Keratinocyte (primary cell): Measurements from ENCODE around the gene CEP131. TPM values are rescaled to one million over a fixed set of nuclear protein-coding genes. Genes with fewer than 3 reads are reported as not detected.

ENCODE experiments used
- DNase-seq: peaks from one replicate; pipeline ENCODE4 v3.0.0-alpha.2; 2011; ENCODE audit warnings: low read depth, missing footprints, low spot score
- FAIRE-seq: peaks from 2 replicates; lab custom pipeline; 2011; peaks lifted over from hg19 to GRCh38; lab: Jason Lieb, UNC
- H2AFZ ChIP-seq: 2 replicates; pipeline ENCODE4 v1.6.0; 2012; ENCODE audit warnings: low read length, control low read depth, inconsistent platforms; ENCODE audit not compliant: control insufficient read depth
- H3K27ac ChIP-seq: 2 replicates; pipeline ENCODE4 v1.5.1; 2011; ENCODE audit warnings: low read length; ENCODE audit not compliant: control insufficient read depth, insufficient read depth
- H3K27me3 ChIP-seq: 3 replicates; pipeline ENCODE4 v1.6.0; 2011; ENCODE audit warnings: low read length; ENCODE audit not compliant: control insufficient read depth, insufficient read depth; ENCODE audit errors: extremely low read depth
- H3K36me3 ChIP-seq, 2 experiments: 2 replicates in 1 of 2; 3 replicates in 1 of 2; pipeline ENCODE4 v1.5.1; 2011; ENCODE audit warnings: low read length in 2 of 2, mild to moderate bottlenecking in 1 of 2; ENCODE audit not compliant: control insufficient read depth in 2 of 2, insufficient read depth in 2 of 2; ENCODE audit errors: extremely low read depth in 1 of 2
- H3K4me1 ChIP-seq: 3 replicates; pipeline ENCODE4 v1.5.1; 2011; ENCODE audit warnings: low read length; ENCODE audit not compliant: control insufficient read depth, insufficient read depth; ENCODE audit errors: extremely low read depth
- H3K4me2 ChIP-seq: 3 replicates; pipeline ENCODE4 v1.6.0; 2011; ENCODE audit warnings: low read depth, low read length; ENCODE audit not compliant: control insufficient read depth, insufficient read depth; ENCODE audit errors: extremely low read depth
- H3K4me3 ChIP-seq, 3 experiments: fragments of 200-600 bp in 1 of 3; sonication (generic) in 1 of 3; 2 replicates in 2 of 3; 3 replicates in 1 of 3; pipeline ENCODE4 v1.5.1; 2011 to 2016; ENCODE audit warnings: low read length in 3 of 3, mild to moderate bottlenecking in 3 of 3, control low read depth in 2 of 3, inconsistent platforms in 1 of 3, low read depth in 1 of 3, mixed read lengths in 1 of 3, mixed run types in 1 of 3, moderate library complexity in 1 of 3; ENCODE audit not compliant: control insufficient read depth in 2 of 3, insufficient read depth in 2 of 3; ENCODE audit errors: extremely low read depth in 1 of 3
- H3K79me2 ChIP-seq: 2 replicates; pipeline ENCODE4 v1.6.0; 2012; ENCODE audit warnings: low read length; ENCODE audit not compliant: control insufficient read depth, insufficient read depth
- H3K9ac ChIP-seq: 3 replicates; pipeline ENCODE4 v1.6.0; 2011; ENCODE audit warnings: low read length; ENCODE audit not compliant: control insufficient read depth, insufficient read depth; ENCODE audit errors: extremely low read depth
- H3K9me1 ChIP-seq: 3 replicates; pipeline ENCODE4 v1.6.0; 2011; ENCODE audit warnings: low read length; ENCODE audit not compliant: control insufficient read depth, insufficient read depth; ENCODE audit errors: extremely low read depth
- H3K9me3 ChIP-seq: 2 replicates; pipeline ENCODE4 v1.5.1; 2012; ENCODE audit warnings: low read depth, low read length; ENCODE audit not compliant: control insufficient read depth
- H4K20me1 ChIP-seq: 3 replicates; pipeline ENCODE4 v1.6.0; 2011; ENCODE audit warnings: low read length; ENCODE audit not compliant: control insufficient read depth, insufficient read depth; ENCODE audit errors: extremely low read depth
- EZH2 ChIP-seq: IDR thresholded peaks from one replicate; pipeline ENCODE4 v1.6.1; 2012; ENCODE audit warnings: inconsistent platforms, mild to moderate bottlenecking, low read length, moderate library complexity
- dilution Hi-C: fragments of 300-500 bp; cut with MboI; formaldehyde crosslinking; loops from one replicate; pipeline ENCODE4 v1.7.0; 2020; ENCODE audit warnings: low sequenced_read_pairs; ENCODE audit not compliant: extremely low pct_ligation_motif_present
- polyA plus RNA-seq, 5 experiments: library from polyadenylated mRNA; depleted of rRNA in 3 of 5; stranded (reverse) in 3 of 5; stranded (forward) in 1 of 5; unstranded in 1 of 5; fragments of >200 nt; gene quantifications; 1 replicate in 1 of 5; 2 replicates in 3 of 5; 3 replicates in 1 of 5; pipeline versions ENCODE4 v1.2.1 to v1.2.3, GENCODE V29; 2011 to 2012; ENCODE audit warnings: missing spikeins in 2 of 5, low read depth in 1 of 5, low replicate concordance in 1 of 5
- TF ChIP-seq, protein P1 (sequence below), 3 experiments: IDR thresholded peaks in 1 of 3; conservative IDR thresholded peaks in 1 of 3; optimal IDR thresholded peaks in 1 of 3; 2 replicates in 2 of 3; 3 replicates in 1 of 3; pipeline versions ENCODE3 to v1.5.1; 2011; ENCODE audit warnings: low read length in 3 of 3, mild to moderate bottlenecking in 3 of 3, moderate library complexity in 2 of 3, control low read depth in 1 of 3, inconsistent platforms in 1 of 3; ENCODE audit not compliant: insufficient read depth in 2 of 3; ENCODE audit errors: extremely low read depth in 1 of 3

CEP131 gene
- polyA plus RNA-seq, 1 donor (not counting 4 experiments of a cell fraction or from before 2014, with no cell fraction given), result 2.6 TPM

- Histone ChIP-seq H2AFZ (no peak overlapping the region), H3K27ac (no peak overlapping the region), H3K4me2 (peak overlapping the region; percentile 96), H3K79me2 (peaks cover 35% of the 10 kb centered on the region), H4K20me1 (no peaks in the 10 kb centered on the region), H3K27me3 (no peaks in the 10 kb centered on the region), H3K9me3 (no peaks in the 10 kb centered on the region), H3K4me1 (peaks cover 19% of the 10 kb centered on the region), H3K4me3 (no peak overlapping the region), H3K9ac (no peak overlapping the region), H3K9me1 (no peaks in the 10 kb centered on the region), H3K36me3 (peaks cover 5 to 6% of the 10 kb centered on the region in 2 experiments)
- no peak for FAIRE-seq
- no peak for DNase-seq
- dilution Hi-C loops, result no loop called here
- no peak for TF ChIP-seq EZH2
- TF ChIP-seq, protein P1, sequence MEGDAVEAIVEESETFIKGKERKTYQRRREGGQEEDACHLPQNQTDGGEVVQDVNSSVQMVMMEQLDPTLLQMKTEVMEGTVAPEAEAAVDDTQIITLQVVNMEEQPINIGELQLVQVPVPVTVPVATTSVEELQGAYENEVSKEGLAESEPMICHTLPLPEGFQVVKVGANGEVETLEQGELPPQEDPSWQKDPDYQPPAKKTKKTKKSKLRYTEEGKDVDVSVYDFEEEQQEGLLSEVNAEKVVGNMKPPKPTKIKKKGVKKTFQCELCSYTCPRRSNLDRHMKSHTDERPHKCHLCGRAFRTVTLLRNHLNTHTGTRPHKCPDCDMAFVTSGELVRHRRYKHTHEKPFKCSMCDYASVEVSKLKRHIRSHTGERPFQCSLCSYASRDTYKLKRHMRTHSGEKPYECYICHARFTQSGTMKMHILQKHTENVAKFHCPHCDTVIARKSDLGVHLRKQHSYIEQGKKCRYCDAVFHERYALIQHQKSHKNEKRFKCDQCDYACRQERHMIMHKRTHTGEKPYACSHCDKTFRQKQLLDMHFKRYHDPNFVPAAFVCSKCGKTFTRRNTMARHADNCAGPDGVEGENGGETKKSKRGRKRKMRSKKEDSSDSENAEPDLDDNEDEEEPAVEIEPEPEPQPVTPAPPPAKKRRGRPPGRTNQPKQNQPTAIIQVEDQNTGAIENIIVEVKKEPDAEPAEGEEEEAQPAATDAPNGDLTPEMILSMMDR (optimal IDR thresholded peaks at IDR 0.05 in 1 of 3, IDR thresholded peaks at IDR 0.05 in 1 of 3, conservative IDR thresholded peaks at IDR 0.05 in 1 of 3; ENCODE audit: extremely low read depth in 1 of 3, insufficient read depth in 2 of 3, low read length in 3 of 3), result no peak
These were observed 18.0 kb upstream of the CEP131 start for GRCh38 chr17:81240761-81241160.

DNA sequence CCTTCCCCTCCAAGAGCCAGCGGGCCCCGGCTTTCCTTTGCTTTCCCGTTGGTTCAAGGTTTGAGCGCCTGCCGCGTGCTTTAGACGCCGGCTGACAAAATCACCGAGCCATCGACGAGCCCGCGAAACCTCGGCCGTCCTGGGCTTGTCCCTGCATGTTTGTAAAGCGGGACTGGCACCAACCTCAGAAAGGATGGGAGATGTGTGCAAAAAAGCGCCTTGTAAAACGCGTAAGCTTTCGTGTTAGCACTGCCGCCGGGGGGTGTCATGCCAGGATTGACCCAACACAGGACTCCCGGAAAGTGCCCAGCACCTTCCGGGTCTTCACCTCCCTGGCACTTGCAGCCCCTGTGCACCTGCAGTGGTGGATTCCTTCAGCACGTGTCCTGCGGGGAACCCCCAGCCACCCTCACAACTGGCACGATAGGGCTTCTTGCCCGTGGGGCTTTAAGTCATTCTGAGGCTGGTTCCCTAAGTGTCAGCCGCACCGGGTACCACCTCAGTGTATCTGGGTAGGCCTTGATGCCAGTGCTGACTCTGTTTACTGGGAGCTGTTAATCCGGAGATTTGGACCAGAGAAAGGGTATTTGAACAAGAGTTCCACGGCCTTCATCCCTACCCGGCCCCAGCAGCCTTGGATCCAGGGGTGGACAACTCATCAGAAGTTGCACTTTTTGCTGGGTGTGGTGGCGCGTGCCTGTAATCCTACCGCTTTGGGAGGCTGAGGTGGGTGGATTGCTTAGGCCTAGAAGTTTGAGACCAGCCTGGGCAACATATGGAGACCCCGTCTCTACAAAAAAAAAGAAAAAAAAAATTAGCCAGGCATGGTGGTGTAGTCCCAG lies 17.2 kb upstream of the CEP131 start:
- FAIRE-seq (no peak), DNase-seq (peak; percentile 33)
- H3K27me3 ChIP-seq, result no peaks in the 10 kb centered on the region
- H3K9me3 ChIP-seq, result no peaks in the 10 kb centered on the region
- H3K79me2 ChIP-seq, result peaks cover 35% of the 10 kb centered on the region
- no peaks in the 10 kb centered on the region for H3K9me1 ChIP-seq
- peak overlapping the region; percentile 90 to 96 (median 90) for H3K4me3 ChIP-seq
- H3K27ac ChIP-seq, result peak overlapping the region; percentile 87
- H3K4me1 ChIP-seq, result peaks cover 19% of the 10 kb centered on the region
- dilution Hi-C loops, result no loop called here
- peak overlapping the region; percentile 92 for H3K9ac ChIP-seq
- peaks cover 6% of the 10 kb centered on the region in 2 experiments for H3K36me3 ChIP-seq
- H2AFZ ChIP-seq, result no peak overlapping the region
- TF ChIP-seq, protein P1 (optimal IDR thresholded peaks at IDR 0.05 in 1 of 3, IDR thresholded peaks at IDR 0.05 in 1 of 3, conservative IDR thresholded peaks at IDR 0.05 in 1 of 3; ENCODE audit: extremely low read depth in 1 of 3, insufficient read depth in 2 of 3, low read length in 3 of 3), result no peak
- TF ChIP-seq EZH2, result no peak
- peak overlapping the region; percentile 96 for H3K4me2 ChIP-seq
- H4K20me1 ChIP-seq, result no peaks in the 10 kb centered on the region
